GM12801 (cell line): ENCODE results near the gene RAB10.

Source experiments
- TF ChIP-seq, protein P1 (sequence below): IDR thresholded peaks from one replicate; pipeline ENCODE4 v1.5.1; 2011; ENCODE audit warnings: control low read depth; ENCODE audit not compliant: insufficient read length; ENCODE audit errors: extremely low read depth

RAB10 gene

GRCh38 chr2:26061539-26061938 is 27.7 kb downstream of the RAB10 start:
- TF ChIP-seq, protein P1, sequence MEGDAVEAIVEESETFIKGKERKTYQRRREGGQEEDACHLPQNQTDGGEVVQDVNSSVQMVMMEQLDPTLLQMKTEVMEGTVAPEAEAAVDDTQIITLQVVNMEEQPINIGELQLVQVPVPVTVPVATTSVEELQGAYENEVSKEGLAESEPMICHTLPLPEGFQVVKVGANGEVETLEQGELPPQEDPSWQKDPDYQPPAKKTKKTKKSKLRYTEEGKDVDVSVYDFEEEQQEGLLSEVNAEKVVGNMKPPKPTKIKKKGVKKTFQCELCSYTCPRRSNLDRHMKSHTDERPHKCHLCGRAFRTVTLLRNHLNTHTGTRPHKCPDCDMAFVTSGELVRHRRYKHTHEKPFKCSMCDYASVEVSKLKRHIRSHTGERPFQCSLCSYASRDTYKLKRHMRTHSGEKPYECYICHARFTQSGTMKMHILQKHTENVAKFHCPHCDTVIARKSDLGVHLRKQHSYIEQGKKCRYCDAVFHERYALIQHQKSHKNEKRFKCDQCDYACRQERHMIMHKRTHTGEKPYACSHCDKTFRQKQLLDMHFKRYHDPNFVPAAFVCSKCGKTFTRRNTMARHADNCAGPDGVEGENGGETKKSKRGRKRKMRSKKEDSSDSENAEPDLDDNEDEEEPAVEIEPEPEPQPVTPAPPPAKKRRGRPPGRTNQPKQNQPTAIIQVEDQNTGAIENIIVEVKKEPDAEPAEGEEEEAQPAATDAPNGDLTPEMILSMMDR: no peak

DNA sequence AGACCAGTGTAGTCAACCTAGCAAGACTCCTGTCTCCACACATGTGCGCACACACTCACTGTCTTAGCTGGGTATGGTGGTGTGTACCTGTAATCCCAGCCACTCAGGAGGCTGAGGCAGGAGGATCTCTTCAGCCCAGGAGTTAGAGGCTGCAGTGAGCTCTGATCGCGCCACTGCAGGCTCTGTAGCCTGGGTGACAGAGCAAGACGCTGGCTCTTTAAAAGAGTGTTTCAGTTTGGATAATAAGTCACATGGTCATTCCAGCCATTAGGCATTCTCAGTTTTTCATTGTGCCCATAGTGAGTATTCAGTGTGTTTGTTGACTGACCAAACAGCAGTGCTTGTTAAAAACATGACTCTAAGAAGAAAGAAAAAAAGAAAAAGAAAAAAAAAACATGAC is 31.0 kb downstream of the RAB10 start:
- TF ChIP-seq, protein P1: no peak

DNA sequence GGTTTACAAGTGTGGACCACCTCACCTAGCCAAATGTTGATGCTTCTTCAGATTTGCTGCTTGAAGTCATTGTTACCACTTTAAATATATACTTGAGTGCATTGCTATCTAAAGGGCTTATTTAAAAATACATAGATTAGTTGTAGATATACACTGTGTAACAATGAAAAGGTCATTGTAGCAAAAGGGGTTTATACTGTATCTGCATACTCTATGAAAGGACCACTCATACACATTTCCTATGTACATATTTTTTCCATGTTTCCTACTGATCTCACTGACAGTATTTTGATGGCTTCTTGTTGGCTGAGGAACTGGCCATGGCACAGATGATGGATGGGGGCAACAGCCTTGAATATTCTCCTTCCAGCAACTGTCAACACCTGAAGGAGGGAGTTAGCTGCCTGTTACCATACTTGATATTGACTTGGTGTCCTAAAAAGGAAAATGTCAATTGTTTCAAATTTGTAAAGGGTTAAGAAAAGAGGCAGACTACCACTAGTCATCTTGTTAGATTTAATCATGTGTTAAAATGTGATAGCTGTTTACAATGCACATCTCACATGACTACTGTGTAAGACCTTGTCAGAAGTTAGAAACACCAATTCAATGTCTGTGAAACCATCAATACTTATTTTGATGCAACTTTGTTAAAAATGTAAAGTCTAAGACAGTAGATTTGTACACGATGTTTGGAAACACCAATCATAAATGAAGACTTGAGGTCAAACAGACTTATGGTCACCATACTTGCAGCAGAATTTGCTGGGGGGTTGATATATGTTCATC is 33.5 kb downstream of the RAB10 start:
- TF ChIP-seq, protein P1: no peak

DNA sequence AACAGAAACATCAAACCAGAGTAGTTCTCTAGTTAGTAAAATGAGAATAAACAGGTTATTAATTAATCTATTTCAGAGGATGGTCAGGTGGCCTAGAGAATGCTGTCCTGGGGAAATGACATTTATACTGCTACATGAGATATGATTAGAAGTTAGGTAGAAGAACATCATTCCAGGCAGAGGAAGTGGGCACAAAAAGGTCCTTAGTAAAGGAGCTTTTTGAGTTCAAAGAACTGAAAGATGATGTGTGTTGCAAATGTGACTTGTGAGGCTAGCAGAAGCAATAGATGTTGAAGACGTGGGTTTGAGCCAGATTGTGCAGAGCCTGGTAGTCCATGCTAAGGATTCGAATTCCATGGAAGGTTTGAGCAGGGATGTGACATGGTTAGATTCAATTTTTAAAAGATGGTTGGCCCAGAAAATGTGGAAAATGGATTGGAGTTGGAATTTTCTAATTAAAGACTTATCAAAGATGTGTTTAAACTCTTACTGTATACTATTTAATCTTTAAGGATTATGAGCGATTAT is 34.2 kb downstream of the RAB10 start:
- TF ChIP-seq, protein P1: no peak

- TF ChIP-seq, protein P1: no peak
Measured at GRCh38 chr2:26068602-26069298, 34.9 kb downstream of the RAB10 start.

DNA sequence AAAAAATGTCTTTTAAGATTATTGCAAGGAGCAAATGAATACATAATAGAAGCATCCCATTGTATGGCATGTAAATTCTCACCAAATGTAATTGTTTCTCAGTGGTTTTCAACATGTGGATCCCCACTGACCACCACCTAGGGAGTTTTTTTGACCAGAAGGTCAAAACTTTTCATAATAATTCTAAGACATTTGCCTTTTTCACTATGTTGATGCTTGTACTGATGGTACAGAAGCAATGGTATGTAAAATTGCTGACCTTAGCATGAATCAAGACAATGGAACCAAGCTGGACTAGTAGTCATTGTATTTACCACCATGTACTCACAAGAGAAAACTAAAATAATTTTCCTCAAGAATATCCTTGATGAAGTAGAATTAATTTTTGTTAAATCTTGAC is 36.8 kb downstream of the RAB10 start:
- TF ChIP-seq, protein P1: no peak

GRCh38 chr2:26072925-26073768 is 39.3 kb downstream of the RAB10 start:
- TF ChIP-seq, protein P1: no peak
